ENCODE results near the gene MT4. TPM values are rescaled to one million over a fixed set of nuclear protein-coding genes. Genes with fewer than 3 reads are reported as not detected.

MT4 gene
- total RNA-seq, 2 experiments from 2014 or later = not detected

- H3K4me1 Mint-ChIP-seq (ENCODE audit: low read depth) = peaks cover 59% of the 10 kb centered on the region
- no peak for DNase-seq
- CTCF ChIA-PET = no interaction called here
Observed at GRCh38 chr16:56607675-56608042, 42.8 kb downstream of the MT4 start.

GRCh38 chr16:56608043-56608875 is 43.4 kb downstream of the MT4 start, which contains the start of gene MT2A:
Gene MT2A, plus strand, starts transcription at chr16:56608584. Its CDS starts 72 bp downstream, at chr16:56608656.
- Mint-ChIP-seq H3K4me3 (peak within 1 kb of the TSS; percentile 88), H3K9me3 (no peaks in the 10 kb centered on the region), H3K36me3 (ENCODE audit: low read depth) (no peaks in the 10 kb centered on the region), H3K4me1 (ENCODE audit: low read depth) (peaks cover 62% of the 10 kb centered on the region), H3K27ac (peak within 1 kb of the TSS; percentile 88), H3K27me3 (ENCODE audit: low read depth) (no peaks in the 10 kb centered on the region)
- intact Hi-C loops (cut with micrococcal nuclease) = loop anchor here (1.0 to 2.0 kb wide), 11 partner anchors 17 to 435 kb away; partner anchors contain the start of genes MT1E, MT1F, MT1X and NUDT21
- peak; percentile 94 for DNase-seq
- CTCF ChIA-PET = interaction anchor here (0.9 to 2.1 kb wide), 3 partner anchors 31 to 94 kb away, joined by 3 to 7 read pairs (median 3); no protein-coding TSS in a partner anchor

More at GRCh38 chr16:56607675-56608042, 42.8 kb downstream of the MT4 start:
- intact Hi-C loops (cut with micrococcal nuclease) = loop anchor here (1.0 to 2.0 kb wide), 11 partner anchors 18 to 435 kb away; partner anchors contain the start of genes MT1E, MT1F, MT1X and NUDT21
- Mint-ChIP-seq H3K9me3 (no peaks in the 10 kb centered on the region), H3K4me3 (peak overlapping the region; percentile 50), H3K27me3 (ENCODE audit: low read depth) (no peaks in the 10 kb centered on the region), H3K27ac (peak overlapping the region; percentile 77), H3K36me3 (ENCODE audit: low read depth) (no peaks in the 10 kb centered on the region)

GRCh38 chr16:56608876-56609462 is 44.1 kb downstream of the MT4 start:
- intact Hi-C loops (cut with micrococcal nuclease) = loop anchor here (1.0 to 2.0 kb wide), 12 partner anchors 16 to 577 kb away; partner anchors contain the start of genes MT1E, MT1F, MT1X and NUDT21
- Mint-ChIP-seq H3K9me3 (no peaks in the 10 kb centered on the region), H3K27ac (peak overlapping the region; percentile 88), H3K27me3 (ENCODE audit: low read depth) (no peaks in the 10 kb centered on the region), H3K36me3 (ENCODE audit: low read depth) (no peaks in the 10 kb centered on the region), H3K4me1 (ENCODE audit: low read depth) (peaks cover 67% of the 10 kb centered on the region), H3K4me3 (peak overlapping the region; percentile 88)
- peak; percentile 22 for DNase-seq
- CTCF ChIA-PET = interaction anchor here (0.7 to 2.1 kb wide), 5 partner anchors 32 to 344 kb away, joined by 3 to 7 read pairs (median 3); no protein-coding TSS in a partner anchor

- peaks cover 72% of the 10 kb centered on the region for H3K4me1 Mint-ChIP-seq (ENCODE audit: low read depth)
- peak overlapping the region; percentile 88 for H3K4me3 Mint-ChIP-seq
- CTCF ChIA-PET = interaction anchor here (0.7 to 2.1 kb wide), 5 partner anchors 9 to 345 kb away, joined by 3 to 7 read pairs (median 3); no protein-coding TSS in a partner anchor
- no peaks in the 10 kb centered on the region for H3K9me3 Mint-ChIP-seq
- no peaks in the 10 kb centered on the region for H3K36me3 Mint-ChIP-seq (ENCODE audit: low read depth)
- intact Hi-C loops (cut with micrococcal nuclease) = loop anchor here (1.0 to 2.0 kb wide), 6 partner anchors 159 to 577 kb away; partner anchors contain the start of genes NUDT21, OGFOD1, PSME3IP1 and RSPRY1
- H3K27me3 Mint-ChIP-seq (ENCODE audit: low read depth) = no peaks in the 10 kb centered on the region
- H3K27ac Mint-ChIP-seq = peak overlapping the region; percentile 88
- peak; percentile 91 for DNase-seq
Observed at GRCh38 chr16:56609463-56609921, 44.6 kb downstream of the MT4 start.

- peak overlapping the region; percentile 88 for H3K27ac Mint-ChIP-seq
- intact Hi-C loops (cut with micrococcal nuclease) = loop anchor here (5.0 kb wide), 4 partner anchors 322 to 927 kb away; partner anchors contain the start of genes CCDC102A, HERPUD1 and NLRC5
- no peaks in the 10 kb centered on the region for H3K27me3 Mint-ChIP-seq (ENCODE audit: low read depth)
- peak; percentile 94 for DNase-seq
- peak overlapping the region; percentile 88 for H3K4me3 Mint-ChIP-seq
- H3K9me3 Mint-ChIP-seq = no peaks in the 10 kb centered on the region
- peaks cover 78% of the 10 kb centered on the region for H3K4me1 Mint-ChIP-seq (ENCODE audit: low read depth)
- H3K36me3 Mint-ChIP-seq (ENCODE audit: low read depth) = no peaks in the 10 kb centered on the region
- CTCF ChIA-PET = interaction anchor here (0.7 to 3.5 kb wide), 5 partner anchors 10 to 92 kb away, joined by 3 to 12 read pairs (median 3); no protein-coding TSS in a partner anchor
Observed at GRCh38 chr16:56610017-56610608, 45.2 kb downstream of the MT4 start.

GRCh38 chr16:56610609-56611111 is 45.8 kb downstream of the MT4 start:
- Mint-ChIP-seq H3K27me3 (ENCODE audit: low read depth) (no peaks in the 10 kb centered on the region), H3K9me3 (no peaks in the 10 kb centered on the region), H3K4me1 (ENCODE audit: low read depth) (peaks cover 81% of the 10 kb centered on the region), H3K27ac (peak overlapping the region; percentile 88), H3K4me3 (peak overlapping the region; percentile 88), H3K36me3 (ENCODE audit: low read depth) (no peaks in the 10 kb centered on the region)
- CTCF ChIA-PET = interaction anchor here (0.9 to 3.5 kb wide), 3 partner anchors 10 to 91 kb away, joined by 3 to 12 read pairs (median 3); no protein-coding TSS in a partner anchor
- intact Hi-C loops (cut with micrococcal nuclease) = loop anchor here (5.0 kb wide), 4 partner anchors 322 to 927 kb away; partner anchors contain the start of genes CCDC102A, HERPUD1 and NLRC5
- no peak for DNase-seq

- peaks cover 78% of the 10 kb centered on the region for H3K4me1 Mint-ChIP-seq (ENCODE audit: low read depth)
- H3K36me3 Mint-ChIP-seq (ENCODE audit: low read depth) = no peaks in the 10 kb centered on the region
- no peak overlapping the region for H3K4me3 Mint-ChIP-seq
- no peak for DNase-seq
- peak overlapping the region; percentile 88 for H3K27ac Mint-ChIP-seq
- intact Hi-C loops (cut with micrococcal nuclease) = loop anchor here (5.0 kb wide), 4 partner anchors 321 to 926 kb away; partner anchors contain the start of genes CCDC102A, HERPUD1 and NLRC5
- no peaks in the 10 kb centered on the region for H3K9me3 Mint-ChIP-seq
- CTCF ChIA-PET = interaction anchor here (0.7 to 3.5 kb wide), 3 partner anchors 11 to 576 kb away, joined by 3 to 12 read pairs (median 5); no protein-coding TSS in a partner anchor
- peaks cover under 1% of the 10 kb centered on the region for H3K27me3 Mint-ChIP-seq (ENCODE audit: low read depth)
Observed at GRCh38 chr16:56611281-56611833, 46.5 kb downstream of the MT4 start.

GRCh38 chr16:56613706-56614105 is 48.8 kb downstream of the MT4 start:
- H3K4me3 Mint-ChIP-seq = no peak overlapping the region
- peaks cover 68% of the 10 kb centered on the region for H3K4me1 Mint-ChIP-seq (ENCODE audit: low read depth)
- DNase-seq = no peak
- CTCF ChIA-PET = interaction anchor here (3.5 kb wide), 1 partner anchor 88 kb away, joined by 12 read pairs; no protein-coding TSS in a partner anchor
- no peaks in the 10 kb centered on the region for H3K9me3 Mint-ChIP-seq
- H3K27me3 Mint-ChIP-seq (ENCODE audit: low read depth) = peaks cover 16% of the 10 kb centered on the region
- peak overlapping the region; percentile 73 for H3K27ac Mint-ChIP-seq
- H3K36me3 Mint-ChIP-seq (ENCODE audit: low read depth) = no peaks in the 10 kb centered on the region
- intact Hi-C loops (cut with micrococcal nuclease) = loop anchor here (1.0 to 5.0 kb wide), 7 partner anchors 12 to 989 kb away; partner anchors contain the start of genes CCDC102A, HERPUD1, MT1E and NLRC5

- no peak overlapping the region for H3K27ac Mint-ChIP-seq
- no peaks in the 10 kb centered on the region for H3K9me3 Mint-ChIP-seq
- CTCF ChIA-PET = interaction anchor here (1.3 to 1.4 kb wide), 2 partner anchors 11 to 34 kb away, joined by 3 to 4 read pairs; no protein-coding TSS in a partner anchor
- peak; percentile 58 for DNase-seq
- H3K27me3 Mint-ChIP-seq (ENCODE audit: low read depth) = peaks cover 20% of the 10 kb centered on the region
- H3K36me3 Mint-ChIP-seq (ENCODE audit: low read depth) = no peaks in the 10 kb centered on the region
- intact Hi-C loops (cut with micrococcal nuclease) = loop anchor here (1.0 to 5.0 kb wide), 7 partner anchors 11 to 988 kb away; partner anchors contain the start of genes CCDC102A, HERPUD1, MT1E and NLRC5
- no peak overlapping the region for H3K4me3 Mint-ChIP-seq
- peaks cover 59% of the 10 kb centered on the region for H3K4me1 Mint-ChIP-seq (ENCODE audit: low read depth)
Observed at GRCh38 chr16:56614549-56614991, 49.7 kb downstream of the MT4 start.

GRCh38 chr16:56615353-56615752 is 50.5 kb downstream of the MT4 start:
- intact Hi-C loops (cut with micrococcal nuclease) = loop anchor here (2.0 kb wide), 1 partner anchor 987 kb away; no protein-coding TSS in a partner anchor
- H3K9me3 Mint-ChIP-seq = no peaks in the 10 kb centered on the region
- CTCF ChIA-PET = interaction anchor here (1.3 to 1.4 kb wide), 2 partner anchors 12 to 35 kb away, joined by 3 to 4 read pairs; no protein-coding TSS in a partner anchor

More at GRCh38 chr16:56615353-56615752, 50.5 kb downstream of the MT4 start:
- H3K4me1 Mint-ChIP-seq (ENCODE audit: low read depth) = peaks cover 52% of the 10 kb centered on the region
- H3K36me3 Mint-ChIP-seq (ENCODE audit: low read depth) = no peaks in the 10 kb centered on the region
- no peak for DNase-seq
- peaks cover 20% of the 10 kb centered on the region for H3K27me3 Mint-ChIP-seq (ENCODE audit: low read depth)
- H3K4me3 Mint-ChIP-seq = no peak overlapping the region
- H3K27ac Mint-ChIP-seq = no peak overlapping the region
